WTC11 (cell line): ENCODE measurements around the gene ABI3.
"Not testable (repeated sequence)": the region's sequence is repeated elsewhere in the genome, so short reads cannot be mapped to it uniquely, and the experiment has no call there.

Experiments used
- AFF4 ChIP-seq: sonication (generic); formaldehyde crosslinking; IDR thresholded peaks from 2 replicates; pipeline ENCODE4 v1.8.1; 2023; ENCODE audit warnings: mild to moderate bottlenecking, missing genetic modification reagents, borderline replicate concordance
- ATF2 ChIP-seq: sonication (generic); formaldehyde crosslinking; IDR thresholded peaks from 2 replicates; pipeline ENCODE4 v1.8.1; 2022; ENCODE audit warnings: low read depth, missing genetic modification reagents, borderline replicate concordance
- CREM ChIP-seq: sonication (generic); formaldehyde crosslinking; IDR thresholded peaks from 2 replicates; pipeline ENCODE4 v1.8.1; 2022; ENCODE audit warnings: mild to moderate bottlenecking, missing genetic modification reagents, moderate library complexity
- CTCF ChIP-seq: fragments of 200-600 bp; IDR thresholded peaks from 2 replicates; pipeline ENCODE4 v1.8.0; 2022; ENCODE audit warnings: antibody characterized with exemption
- ELF4 ChIP-seq: sonication (generic); formaldehyde crosslinking; IDR thresholded peaks from 2 replicates; pipeline ENCODE4 v1.8.1; 2022; ENCODE audit warnings: low read depth, mild to moderate bottlenecking, moderate library complexity, missing genetic modification reagents
- GTF2I ChIP-seq: fragments of 250-450 bp; sonication (Bioruptor Pico); conservative IDR thresholded peaks from 2 replicates; pipeline ENCODE4 v1.4.0; 2021; ENCODE audit warnings: mild to moderate bottlenecking
- NFATC4 ChIP-seq: fragments of 250-450 bp; sonication (Bioruptor Pico); IDR thresholded peaks from 2 replicates; pipeline ENCODE4 v1.9.0; 2021; ENCODE audit warnings: mild to moderate bottlenecking
- SMAD3 ChIP-seq: sonication (generic); formaldehyde crosslinking; IDR thresholded peaks from 2 replicates; pipeline ENCODE4 v1.8.0; 2022; ENCODE audit warnings: missing genetic modification reagents, mild to moderate bottlenecking, borderline replicate concordance
- ZNF121 ChIP-seq: sonication (generic); formaldehyde crosslinking; IDR thresholded peaks from 2 replicates; pipeline ENCODE4 v1.8.0; 2023; ENCODE audit warnings: missing genetic modification reagents
- ZNF232 ChIP-seq: sonication (generic); formaldehyde crosslinking; IDR thresholded peaks from 2 replicates; pipeline ENCODE4 v1.8.0; 2022; ENCODE audit warnings: mild to moderate bottlenecking, missing genetic modification reagents

GRCh38 chr17:49184522-49184921, 26.0 kb upstream of the ABI3 start:
- not testable (repeated sequence) for TF ChIP-seq CREM (CRISPR knock-in tag); AFF4 (CRISPR knock-in tag); CTCF; NFATC4 (CRISPR knock-in tag); ELF4 (CRISPR knock-in tag); GTF2I; ZNF232; ZNF121 (CRISPR knock-in tag); SMAD3; ATF2 (CRISPR knock-in tag)
